A549 treated with Hydrocortisone at 1 μM for 4 hours (cell line): ENCODE results near the gene DLG3. TPM values are rescaled to one million over a fixed set of nuclear protein-coding genes. Genes with fewer than 3 reads are reported as not detected.

Experiments
- total RNA-seq: library from RNA; stranded (reverse); fragments of 200-300 nt; extraction: Qiagen RNA extraction; gene quantifications from 5 replicates; pipeline ENCODE4 v1.2.3, GENCODE V29; 2022

Gene DLG3
- 3.7 to 7.8 TPM (median 5.9 TPM) in 5 replicates for total RNA-seq

GRCh38 chrX:70444326-70444945, at the start of gene DLG3:
Gene DLG3 (plus strand): TSS chrX:70444835. CDS start chrX:70445202, 367 bp downstream.

GRCh38 chrX:70422851-70423341, 21.7 kb upstream of the DLG3 start, which contains the start of gene GDPD2:
Gene GDPD2 (plus strand): TSS chrX:70423314. CDS start chrX:70424985, 1,671 bp downstream.

Other genes starting within 250 kb of the DLG3 start
- gene AWAT1, start 210.2 kb upstream of the DLG3 start, total RNA-seq, result not detected in 5 replicates
- 0.05 to 0.06 TPM in 2 of 5 replicates, not detected in the others for gene P2RY4, start 184.6 kb upstream of the DLG3 start, total RNA-seq
- gene ARR3, start 176.5 kb upstream of the DLG3 start, total RNA-seq, result not detected in 5 replicates
- not detected in 5 replicates for gene RAB41, start 162.7 kb upstream of the DLG3 start, total RNA-seq
- gene PDZD11, start 154.9 kb upstream of the DLG3 start, total RNA-seq, result 91.6 to 103 TPM (median 95.1 TPM) in 5 replicates
- gene KIF4A, start 154.7 kb upstream of the DLG3 start, total RNA-seq, result 25.7 to 31.0 TPM (median 26.9 TPM) in 5 replicates
- 0.05 to 0.06 TPM in 2 of 5 replicates, not detected in the others for gene GDPD2, start 21.5 kb upstream of the DLG3 start, total RNA-seq